C1 segment of cervical spinal cord (tissue), 14 donors: Measurements from ENCODE around the gene TMEFF1.

ENCODE experiments used
- DNase-seq, 14 donors: peaks; one replicate each; lab custom pipeline; 2025; lab: John Stamatoyannopoulos, UW

The TMEFF1 gene

GRCh38 chr9:100447041-100447440, 25.9 kb upstream of the TMEFF1 start:
- DNase-seq = no peak

- DNase-seq = no peak
These were observed 24.7 kb upstream of the TMEFF1 start for GRCh38 chr9:100448266-100448665.

- no peak for DNase-seq
These were observed 23.5 kb upstream of the TMEFF1 start for GRCh38 chr9:100449420-100449819.

- DNase-seq = no peak
These were observed 20.1 kb upstream of the TMEFF1 start for GRCh38 chr9:100452894-100453293.

- no peak for DNase-seq
These were observed 17.5 kb upstream of the TMEFF1 start for GRCh38 chr9:100455470-100455869.

- no peak for DNase-seq
These were observed 15.4 kb upstream of the TMEFF1 start for GRCh38 chr9:100457517-100457916.

GRCh38 chr9:100459963-100460362, 13.0 kb upstream of the TMEFF1 start:
- DNase-seq = no peak

- DNase-seq = no peak
These were observed 7.7 kb upstream of the TMEFF1 start for GRCh38 chr9:100465274-100465673.

- DNase-seq = no peak
These were observed 7.2 kb upstream of the TMEFF1 start for GRCh38 chr9:100465761-100466160.

GRCh38 chr9:100466171-100466828, 6.6 kb upstream of the TMEFF1 start:
- peak in 3 of 14 donors; percentile 11 to 34 (median 19) for DNase-seq

- DNase-seq = no peak
These were observed 6.1 kb upstream of the TMEFF1 start for GRCh38 chr9:100466829-100467221.

- no peak for DNase-seq
These were observed 4.9 kb upstream of the TMEFF1 start for GRCh38 chr9:100468041-100468440.

GRCh38 chr9:100472268-100472667, 681 bp upstream of the TMEFF1 start:
- DNase-seq = no peak

- DNase-seq = peak in 5 of 14 donors; percentile 25 to 76 (median 47)
These were observed 530 bp downstream of the TMEFF1 start for GRCh38 chr9:100473276-100474081.

GRCh38 chr9:100474082-100474923, 1.4 kb downstream of the TMEFF1 start:
- peak in 5 of 14 donors; percentile 14 to 61 (median 55) for DNase-seq

- DNase-seq = no peak
These were observed 2.0 kb downstream of the TMEFF1 start for GRCh38 chr9:100474924-100475276.

GRCh38 chr9:100477241-100477640, 4.3 kb downstream of the TMEFF1 start:
- no peak for DNase-seq

GRCh38 chr9:100478192-100478591, 5.2 kb downstream of the TMEFF1 start:
- DNase-seq = no peak

GRCh38 chr9:100479820-100480219, 6.9 kb downstream of the TMEFF1 start:
- no peak for DNase-seq

GRCh38 chr9:100485196-100485595, 12.2 kb downstream of the TMEFF1 start:
- DNase-seq = no peak

GRCh38 chr9:100486479-100487176, 13.7 kb downstream of the TMEFF1 start:
- no peak for DNase-seq

GRCh38 chr9:100488177-100488576, 15.2 kb downstream of the TMEFF1 start:
- no peak for DNase-seq
